ENCODE data around the gene FCGR1A.
"Not testable (repeated sequence)": the region's sequence is repeated elsewhere in the genome, so short reads cannot be mapped to it uniquely, and the experiment has no call there.

FCGR1A gene

GRCh38 chr1:149833144-149833543 is 50.6 kb downstream of the FCGR1A start:
- DNase-seq (ENCODE audit: low read depth), result not testable (repeated sequence)

GRCh38 chr1:149841149-149841548 is 58.7 kb downstream of the FCGR1A start:
- DNase-seq (ENCODE audit: low read depth), result not testable (repeated sequence)

Data from EH (cell line).